HG03565 (cell line): ENCODE results near the gene VEZF1.

Source experiments
- ATAC-seq: cut with Tn5 transposase; IDR thresholded peaks from one replicate; pipeline ENCODE4 v1.9.1; 2021; ENCODE audit warnings: mild to moderate bottlenecking, moderate library complexity; ENCODE audit not compliant: unreplicated experiment

VEZF1 gene

GRCh38 chr17:57987581-57988300 is at the start of gene VEZF1:
VEZF1 (minus strand) TSS chr17:57988254; CDS start chr17:57988111, 143 bp downstream.
- peak; percentile 53 for ATAC-seq

- no peak for ATAC-seq
Observed at GRCh38 chr17:58032691-58033415, 44.8 kb upstream of the VEZF1 start.

- no peak for ATAC-seq
Observed at GRCh38 chr17:58028578-58028977, 40.5 kb upstream of the VEZF1 start.

GRCh38 chr17:58020401-58020800 is 32.3 kb upstream of the VEZF1 start:
- ATAC-seq: no peak

- no peak for ATAC-seq
Observed at GRCh38 chr17:58019521-58019920, 31.5 kb upstream of the VEZF1 start.

- ATAC-seq: no peak
Observed at GRCh38 chr17:58019039-58019438, 31.0 kb upstream of the VEZF1 start.

GRCh38 chr17:58010067-58010799 is 22.2 kb upstream of the VEZF1 start:
- no peak for ATAC-seq

GRCh38 chr17:58007781-58008706 is 20.0 kb upstream of the VEZF1 start:
- ATAC-seq: peak; percentile 28

GRCh38 chr17:58006924-58007780 is 19.1 kb upstream of the VEZF1 start, which contains the start of gene SRSF1:
SRSF1 (minus strand) TSS chr17:58007246; CDS start chr17:58007137, 109 bp downstream.
- ATAC-seq: peak; percentile 67

- no peak for ATAC-seq
Observed at GRCh38 chr17:58006560-58006923, 18.5 kb upstream of the VEZF1 start.

- no peak for ATAC-seq
Observed at GRCh38 chr17:58005728-58006559, 17.9 kb upstream of the VEZF1 start.

- ATAC-seq: no peak
Observed at GRCh38 chr17:58005031-58005727, 17.1 kb upstream of the VEZF1 start.

- no peak for ATAC-seq
Observed at GRCh38 chr17:58004060-58004459, 16.0 kb upstream of the VEZF1 start.

- no peak for ATAC-seq
Observed at GRCh38 chr17:58002973-58003372, 14.9 kb upstream of the VEZF1 start.

- ATAC-seq: no peak
Observed at GRCh38 chr17:58002154-58002948, 14.3 kb upstream of the VEZF1 start.

GRCh38 chr17:58001461-58002124 is 13.5 kb upstream of the VEZF1 start:
- no peak for ATAC-seq

GRCh38 chr17:57999496-58000017 is 11.5 kb upstream of the VEZF1 start:
- no peak for ATAC-seq
